Measurements from ENCODE around the gene STEAP1B. TPM values are rescaled to one million over a fixed set of nuclear protein-coding genes. Genes with fewer than 3 reads are reported as not detected.
"Not testable (repeated sequence)": the region's sequence is repeated elsewhere in the genome, so short reads cannot be mapped to it uniquely, and the experiment has no call there.

Gene STEAP1B
- total RNA-seq, 1 donor from 2014 or later: 1.4 TPM

GRCh38 chr7:22457471-22457870 is 42.5 kb downstream of the STEAP1B start:
- no peak overlapping the region for H3K4me3 Mint-ChIP-seq (ENCODE audit: unreplicated experiment)
- H3K4me1 Mint-ChIP-seq (ENCODE audit: unreplicated experiment): no peaks in the 10 kb centered on the region
- peaks cover 3% of the 10 kb centered on the region for H3K27me3 Mint-ChIP-seq (ENCODE audit: unreplicated experiment)
- H3K9me3 Mint-ChIP-seq (ENCODE audit: unreplicated experiment): no peaks in the 10 kb centered on the region
- no peak for TF ChIP-seq CTCF (IDR thresholded peaks at IDR 0.05)
- no peak overlapping the region for H3K27ac Mint-ChIP-seq (ENCODE audit: unreplicated experiment)
- DNase-seq (ENCODE audit: extremely low spot score, unreplicated experiment): no peak
- H3K36me3 Mint-ChIP-seq (ENCODE audit: unreplicated experiment): no peaks in the 10 kb centered on the region

GRCh38 chr7:22454446-22454845 is 45.5 kb downstream of the STEAP1B start:
- peaks cover 3% of the 10 kb centered on the region for H3K27me3 Mint-ChIP-seq (ENCODE audit: unreplicated experiment)
- DNase-seq (ENCODE audit: extremely low spot score, unreplicated experiment): no peak
- H3K27ac Mint-ChIP-seq (ENCODE audit: unreplicated experiment): no peak overlapping the region
- no peak for TF ChIP-seq CTCF (IDR thresholded peaks at IDR 0.05)
- H3K4me1 Mint-ChIP-seq (ENCODE audit: unreplicated experiment): no peaks in the 10 kb centered on the region
- H3K4me3 Mint-ChIP-seq (ENCODE audit: unreplicated experiment): no peak overlapping the region
- no peaks in the 10 kb centered on the region for H3K9me3 Mint-ChIP-seq (ENCODE audit: unreplicated experiment)
- no peaks in the 10 kb centered on the region for H3K36me3 Mint-ChIP-seq (ENCODE audit: unreplicated experiment)

GRCh38 chr7:22452960-22453558 is 46.9 kb downstream of the STEAP1B start:
- peaks cover 3% of the 10 kb centered on the region for H3K27me3 Mint-ChIP-seq (ENCODE audit: unreplicated experiment)
- no peak for DNase-seq (ENCODE audit: extremely low spot score, unreplicated experiment)
- no peak overlapping the region for H3K27ac Mint-ChIP-seq (ENCODE audit: unreplicated experiment)
- H3K9me3 Mint-ChIP-seq (ENCODE audit: unreplicated experiment): no peaks in the 10 kb centered on the region
- H3K36me3 Mint-ChIP-seq (ENCODE audit: unreplicated experiment): no peaks in the 10 kb centered on the region
- no peak overlapping the region for H3K4me3 Mint-ChIP-seq (ENCODE audit: unreplicated experiment)
- no peak for TF ChIP-seq CTCF (IDR thresholded peaks at IDR 0.05)
- H3K4me1 Mint-ChIP-seq (ENCODE audit: unreplicated experiment): no peaks in the 10 kb centered on the region

- Mint-ChIP-seq H3K27me3 (ENCODE audit: unreplicated experiment) (peaks cover 3% of the 10 kb centered on the region), H3K4me1 (ENCODE audit: unreplicated experiment) (no peaks in the 10 kb centered on the region), H3K27ac (ENCODE audit: unreplicated experiment) (no peak overlapping the region), H3K9me3 (ENCODE audit: unreplicated experiment) (no peaks in the 10 kb centered on the region), H3K4me3 (ENCODE audit: unreplicated experiment) (no peak overlapping the region), H3K36me3 (ENCODE audit: unreplicated experiment) (no peaks in the 10 kb centered on the region)
- no peak for DNase-seq (ENCODE audit: extremely low spot score, unreplicated experiment)
- peak; percentile 47 for TF ChIP-seq CTCF (IDR thresholded peaks at IDR 0.05)
Observed at GRCh38 chr7:22452142-22452959, 47.6 kb downstream of the STEAP1B start.

GRCh38 chr7:22450013-22450412 is 50.0 kb downstream of the STEAP1B start:
- not testable (repeated sequence) for H3K36me3 Mint-ChIP-seq (ENCODE audit: unreplicated experiment); H3K4me1 Mint-ChIP-seq (ENCODE audit: unreplicated experiment); H3K27me3 Mint-ChIP-seq (ENCODE audit: unreplicated experiment); H3K27ac Mint-ChIP-seq (ENCODE audit: unreplicated experiment); DNase-seq (ENCODE audit: extremely low spot score, unreplicated experiment); H3K4me3 Mint-ChIP-seq (ENCODE audit: unreplicated experiment); H3K9me3 Mint-ChIP-seq (ENCODE audit: unreplicated experiment)

Data from osteocyte (in vitro differentiated cells).